Keratinocyte (primary cell): ENCODE measurements around the gene HOXC12. TPM values are rescaled to one million over a fixed set of nuclear protein-coding genes. Genes with fewer than 3 reads are reported as not detected.

Source experiments
- DNase-seq: peaks from one replicate; pipeline ENCODE4 v3.0.0-alpha.2; 2011; ENCODE audit warnings: low read depth, missing footprints, low spot score
- FAIRE-seq: peaks from 2 replicates; lab custom pipeline; 2011; peaks lifted over from hg19 to GRCh38; lab: Jason Lieb, UNC
- H2AFZ ChIP-seq: 2 replicates; pipeline ENCODE4 v1.6.0; 2012; ENCODE audit warnings: low read length, control low read depth, inconsistent platforms; ENCODE audit not compliant: control insufficient read depth
- H3K27ac ChIP-seq: 2 replicates; pipeline ENCODE4 v1.5.1; 2011; ENCODE audit warnings: low read length; ENCODE audit not compliant: control insufficient read depth, insufficient read depth
- H3K27me3 ChIP-seq: 3 replicates; pipeline ENCODE4 v1.6.0; 2011; ENCODE audit warnings: low read length; ENCODE audit not compliant: control insufficient read depth, insufficient read depth; ENCODE audit errors: extremely low read depth
- H3K36me3 ChIP-seq, 2 experiments: 2 replicates in 1 of 2; 3 replicates in 1 of 2; pipeline ENCODE4 v1.5.1; 2011; ENCODE audit warnings: low read length in 2 of 2, mild to moderate bottlenecking in 1 of 2; ENCODE audit not compliant: control insufficient read depth in 2 of 2, insufficient read depth in 2 of 2; ENCODE audit errors: extremely low read depth in 1 of 2
- H3K4me1 ChIP-seq: 3 replicates; pipeline ENCODE4 v1.5.1; 2011; ENCODE audit warnings: low read length; ENCODE audit not compliant: control insufficient read depth, insufficient read depth; ENCODE audit errors: extremely low read depth
- H3K4me2 ChIP-seq: 3 replicates; pipeline ENCODE4 v1.6.0; 2011; ENCODE audit warnings: low read depth, low read length; ENCODE audit not compliant: control insufficient read depth, insufficient read depth; ENCODE audit errors: extremely low read depth
- H3K4me3 ChIP-seq, 3 experiments: fragments of 200-600 bp in 1 of 3; sonication (generic) in 1 of 3; 2 replicates in 2 of 3; 3 replicates in 1 of 3; pipeline ENCODE4 v1.5.1; 2011 to 2016; ENCODE audit warnings: low read length in 3 of 3, mild to moderate bottlenecking in 3 of 3, control low read depth in 2 of 3, inconsistent platforms in 1 of 3, low read depth in 1 of 3, mixed read lengths in 1 of 3, mixed run types in 1 of 3, moderate library complexity in 1 of 3; ENCODE audit not compliant: control insufficient read depth in 2 of 3, insufficient read depth in 2 of 3; ENCODE audit errors: extremely low read depth in 1 of 3
- H3K79me2 ChIP-seq: 2 replicates; pipeline ENCODE4 v1.6.0; 2012; ENCODE audit warnings: low read length; ENCODE audit not compliant: control insufficient read depth, insufficient read depth
- H3K9ac ChIP-seq: 3 replicates; pipeline ENCODE4 v1.6.0; 2011; ENCODE audit warnings: low read length; ENCODE audit not compliant: control insufficient read depth, insufficient read depth; ENCODE audit errors: extremely low read depth
- H3K9me1 ChIP-seq: 3 replicates; pipeline ENCODE4 v1.6.0; 2011; ENCODE audit warnings: low read length; ENCODE audit not compliant: control insufficient read depth, insufficient read depth; ENCODE audit errors: extremely low read depth
- H3K9me3 ChIP-seq: 2 replicates; pipeline ENCODE4 v1.5.1; 2012; ENCODE audit warnings: low read depth, low read length; ENCODE audit not compliant: control insufficient read depth
- H4K20me1 ChIP-seq: 3 replicates; pipeline ENCODE4 v1.6.0; 2011; ENCODE audit warnings: low read length; ENCODE audit not compliant: control insufficient read depth, insufficient read depth; ENCODE audit errors: extremely low read depth
- EZH2 ChIP-seq: IDR thresholded peaks from one replicate; pipeline ENCODE4 v1.6.1; 2012; ENCODE audit warnings: inconsistent platforms, mild to moderate bottlenecking, low read length, moderate library complexity
- dilution Hi-C: fragments of 300-500 bp; cut with MboI; formaldehyde crosslinking; loops from one replicate; pipeline ENCODE4 v1.7.0; 2020; ENCODE audit warnings: low sequenced_read_pairs; ENCODE audit not compliant: extremely low pct_ligation_motif_present
- polyA plus RNA-seq, 5 experiments: library from polyadenylated mRNA; depleted of rRNA in 3 of 5; stranded (reverse) in 3 of 5; stranded (forward) in 1 of 5; unstranded in 1 of 5; fragments of >200 nt; gene quantifications; 1 replicate in 1 of 5; 2 replicates in 3 of 5; 3 replicates in 1 of 5; pipeline versions ENCODE4 v1.2.1 to v1.2.3, GENCODE V29; 2011 to 2012; ENCODE audit warnings: missing spikeins in 2 of 5, low read depth in 1 of 5, low replicate concordance in 1 of 5
- TF ChIP-seq, protein P1 (sequence below), 3 experiments: IDR thresholded peaks in 1 of 3; conservative IDR thresholded peaks in 1 of 3; optimal IDR thresholded peaks in 1 of 3; 2 replicates in 2 of 3; 3 replicates in 1 of 3; pipeline versions ENCODE3 to v1.5.1; 2011; ENCODE audit warnings: low read length in 3 of 3, mild to moderate bottlenecking in 3 of 3, moderate library complexity in 2 of 3, control low read depth in 1 of 3, inconsistent platforms in 1 of 3; ENCODE audit not compliant: insufficient read depth in 2 of 3; ENCODE audit errors: extremely low read depth in 1 of 3

HOXC12 gene
- polyA plus RNA-seq, 1 donor (not counting 4 experiments of a cell fraction or from before 2014, with no cell fraction given): 0.47 TPM

DNA sequence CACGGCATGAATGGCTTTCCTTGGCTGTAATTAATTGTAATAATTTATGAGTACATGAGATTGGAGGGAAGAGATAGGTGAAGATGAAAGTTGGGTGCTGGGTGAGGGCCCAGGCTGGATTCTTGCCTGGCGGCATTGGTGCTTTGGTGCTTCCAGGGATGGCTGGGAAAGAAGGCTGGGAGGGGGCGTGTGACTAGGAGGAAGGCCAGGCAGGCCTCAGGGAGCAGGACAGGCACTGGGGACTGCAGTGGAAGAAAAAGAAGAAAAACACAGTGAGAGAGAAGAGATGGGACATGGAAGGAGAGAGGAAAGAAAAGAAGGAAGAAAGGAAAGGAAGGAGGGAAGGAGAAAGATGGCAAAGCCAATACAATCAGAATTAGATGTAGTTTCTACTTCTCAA lies 48.9 kb downstream of the HOXC12 start:
- no peak for FAIRE-seq
- H3K4me3 ChIP-seq: no peak overlapping the region
- H3K79me2 ChIP-seq: peaks cover 50% of the 10 kb centered on the region

DNA sequence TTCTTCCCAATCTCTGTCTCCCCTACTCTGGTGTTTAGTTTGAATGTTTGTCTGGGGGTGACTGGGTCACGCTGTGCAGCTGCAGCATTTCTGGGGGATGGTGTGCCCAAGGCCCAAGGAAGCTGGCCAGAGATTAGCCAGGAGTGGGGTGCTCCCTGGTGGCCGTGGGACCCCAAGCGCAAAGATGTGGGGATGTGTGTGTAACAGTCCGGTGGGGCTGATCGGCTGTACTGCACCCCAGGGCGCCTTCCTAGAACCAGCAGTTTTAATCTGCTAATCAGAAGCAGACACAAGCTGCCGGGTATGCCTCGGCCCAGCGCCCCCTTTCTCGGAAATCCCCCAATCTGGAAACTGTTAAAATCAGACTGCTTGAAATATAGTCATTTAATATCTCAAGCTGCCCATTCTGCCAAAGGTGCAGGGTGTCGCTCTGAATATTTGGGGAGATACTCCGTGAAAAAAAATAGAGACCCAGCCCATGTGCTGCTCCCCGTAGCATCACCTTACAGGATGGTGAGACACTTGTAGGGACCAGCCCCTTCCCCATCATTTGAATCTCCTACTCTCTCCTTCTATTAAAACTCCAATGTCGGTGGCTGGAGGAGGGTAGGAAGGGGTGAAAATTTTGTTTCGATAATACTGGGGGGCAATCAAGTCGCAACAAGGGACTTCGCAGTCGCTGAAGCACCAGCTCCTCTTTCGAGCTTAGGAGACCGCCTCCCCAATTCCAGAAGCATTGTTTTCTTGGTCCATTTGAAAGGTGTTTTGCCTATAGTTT lies 49.5 kb downstream of the HOXC12 start:
- Histone ChIP-seq H3K79me2 (peaks cover 45% of the 10 kb centered on the region), H3K36me3 (peaks cover 2 to 6% of the 10 kb centered on the region in 2 experiments), H3K9me3 (no peaks in the 10 kb centered on the region), H3K4me3 (no peak overlapping the region), H3K27ac (no peak overlapping the region), H3K27me3 (no peaks in the 10 kb centered on the region), H3K9ac (no peak overlapping the region), H4K20me1 (no peaks in the 10 kb centered on the region), H3K9me1 (no peaks in the 10 kb centered on the region), H3K4me2 (no peak overlapping the region), H2AFZ (no peak overlapping the region), H3K4me1 (peaks cover 12% of the 10 kb centered on the region)
- TF ChIP-seq, protein P1, sequence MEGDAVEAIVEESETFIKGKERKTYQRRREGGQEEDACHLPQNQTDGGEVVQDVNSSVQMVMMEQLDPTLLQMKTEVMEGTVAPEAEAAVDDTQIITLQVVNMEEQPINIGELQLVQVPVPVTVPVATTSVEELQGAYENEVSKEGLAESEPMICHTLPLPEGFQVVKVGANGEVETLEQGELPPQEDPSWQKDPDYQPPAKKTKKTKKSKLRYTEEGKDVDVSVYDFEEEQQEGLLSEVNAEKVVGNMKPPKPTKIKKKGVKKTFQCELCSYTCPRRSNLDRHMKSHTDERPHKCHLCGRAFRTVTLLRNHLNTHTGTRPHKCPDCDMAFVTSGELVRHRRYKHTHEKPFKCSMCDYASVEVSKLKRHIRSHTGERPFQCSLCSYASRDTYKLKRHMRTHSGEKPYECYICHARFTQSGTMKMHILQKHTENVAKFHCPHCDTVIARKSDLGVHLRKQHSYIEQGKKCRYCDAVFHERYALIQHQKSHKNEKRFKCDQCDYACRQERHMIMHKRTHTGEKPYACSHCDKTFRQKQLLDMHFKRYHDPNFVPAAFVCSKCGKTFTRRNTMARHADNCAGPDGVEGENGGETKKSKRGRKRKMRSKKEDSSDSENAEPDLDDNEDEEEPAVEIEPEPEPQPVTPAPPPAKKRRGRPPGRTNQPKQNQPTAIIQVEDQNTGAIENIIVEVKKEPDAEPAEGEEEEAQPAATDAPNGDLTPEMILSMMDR (optimal IDR thresholded peaks at IDR 0.05 in 1 of 3, IDR thresholded peaks at IDR 0.05 in 1 of 3, conservative IDR thresholded peaks at IDR 0.05 in 1 of 3; ENCODE audit: extremely low read depth in 1 of 3, insufficient read depth in 2 of 3, low read length in 3 of 3): peak in 2 of 3 experiments; percentile 9 to 36
- TF ChIP-seq EZH2: no peak
- dilution Hi-C loops: no loop called here
- FAIRE-seq: no peak
- DNase-seq: no peak

More for the DNA sequence above, 48.9 kb downstream of the HOXC12 start:
- Histone ChIP-seq H3K9me3 (no peaks in the 10 kb centered on the region), H3K36me3 (peaks cover 2 to 6% of the 10 kb centered on the region in 2 experiments), H3K27ac (no peak overlapping the region), H3K4me2 (no peak overlapping the region), H3K4me1 (peaks cover 18% of the 10 kb centered on the region), H3K9me1 (no peaks in the 10 kb centered on the region), H4K20me1 (no peaks in the 10 kb centered on the region), H2AFZ (no peak overlapping the region), H3K9ac (no peak overlapping the region), H3K27me3 (no peaks in the 10 kb centered on the region)
- DNase-seq: no peak
- dilution Hi-C loops: no loop called here
- TF ChIP-seq, protein P1 (optimal IDR thresholded peaks at IDR 0.05 in 1 of 3, IDR thresholded peaks at IDR 0.05 in 1 of 3, conservative IDR thresholded peaks at IDR 0.05 in 1 of 3; ENCODE audit: extremely low read depth in 1 of 3, insufficient read depth in 2 of 3, low read length in 3 of 3): no peak
- TF ChIP-seq EZH2: no peak
